ENCODE data around the gene FAM222A. TPM values are rescaled to one million over a fixed set of nuclear protein-coding genes. Genes with fewer than 3 reads are reported as not detected.

Gene FAM222A
- total RNA-seq, 1 experiment from 2014 or later: 3.7 TPM

GRCh38 chr12:109731231-109731731 lies 17.7 kb downstream of the FAM222A start:
- Histone ChIP-seq H3K4me2 (ENCODE audit: low read length) (no peak overlapping the region), H2AFZ (ENCODE audit: low read depth, low read length, poor library complexity, severe bottlenecking) (no peak overlapping the region), H3K79me2 (ENCODE audit: insufficient read depth, low read length) (no peaks in the 10 kb centered on the region), H4K20me1 (ENCODE audit: insufficient read depth) (no peaks in the 10 kb centered on the region), H3K9me3 (ENCODE audit: control insufficient read depth in 1 of 2, insufficient read depth in 1 of 2, low read depth in 1 of 2, low read length in 2 of 2) (no peaks in the 10 kb centered on the region), H3K27ac (ENCODE audit: low read depth, low read length) (no peak overlapping the region), H3K4me3 (replicated peaks in 1 of 2; ENCODE audit: low read depth in 1 of 2, low read length in 2 of 2) (no peak overlapping the region), H3K36me3 (ENCODE audit: control insufficient read depth in 1 of 2, insufficient read depth in 2 of 2, low read length in 2 of 2) (no peaks in the 10 kb centered on the region), H3K9me2 (ENCODE audit: insufficient read depth) (no peaks in the 10 kb centered on the region), H3K27me3 (ENCODE audit: insufficient read depth, low read length) (no peaks in the 10 kb centered on the region), H3K4me1 (ENCODE audit: control insufficient read depth in 1 of 2, insufficient read depth in 2 of 2, low read length in 2 of 2) (no peaks in the 10 kb centered on the region), H3K9ac (ENCODE audit: low read length) (no peak overlapping the region)
- intact Hi-C loops (cut with micrococcal nuclease): no loop called here
- ChIA-PET RAD21 (ENCODE audit: low non-redundant PET in 1 of 2, low total read pairs in 2 of 2, uncharacterized antibody in 2 of 2, unreplicated experiment in 2 of 2) (no interaction called here), CTCF (no interaction called here), POLR2A (no interaction called here)
- TF ChIP-seq CTCF (IDR thresholded peaks at IDR 0.05 in 2 of 3, conservative IDR thresholded peaks at IDR 0.05 in 1 of 3; ENCODE audit: borderline replicate concordance in 1 of 3, insufficient read depth in 1 of 3, low read depth in 2 of 3, low read length in 2 of 3): no peak
- no peak for TF ChIP-seq POLR2A (IDR thresholded peaks at IDR 0.05; ENCODE audit: borderline replicate concordance, extremely low read depth, insufficient read depth, insufficient read length)
- TF ChIP-seq ELF1 (IDR thresholded peaks at IDR 0.05; ENCODE audit: borderline replicate concordance, low read depth): no peak
- TF ChIP-seq TCF7L2 (IDR thresholded peaks at IDR 0.05; ENCODE audit: borderline replicate concordance, extremely low read depth, insufficient read depth, insufficient read length): no peak
- TF ChIP-seq EZH2phosphoT487 (IDR thresholded peaks at IDR 0.05; ENCODE audit: borderline replicate concordance): no peak
- no peak for TF ChIP-seq SRF (IDR thresholded peaks at IDR 0.05; ENCODE audit: low read depth)
- TF ChIP-seq EGR1 (IDR thresholded peaks at IDR 0.05; ENCODE audit: low read depth): no peak
- TF ChIP-seq, protein P1, sequence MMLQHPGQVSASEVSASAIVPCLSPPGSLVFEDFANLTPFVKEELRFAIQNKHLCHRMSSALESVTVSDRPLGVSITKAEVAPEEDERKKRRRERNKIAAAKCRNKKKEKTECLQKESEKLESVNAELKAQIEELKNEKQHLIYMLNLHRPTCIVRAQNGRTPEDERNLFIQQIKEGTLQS (IDR thresholded peaks at IDR 0.05): no peak
- TF ChIP-seq, protein P2, sequence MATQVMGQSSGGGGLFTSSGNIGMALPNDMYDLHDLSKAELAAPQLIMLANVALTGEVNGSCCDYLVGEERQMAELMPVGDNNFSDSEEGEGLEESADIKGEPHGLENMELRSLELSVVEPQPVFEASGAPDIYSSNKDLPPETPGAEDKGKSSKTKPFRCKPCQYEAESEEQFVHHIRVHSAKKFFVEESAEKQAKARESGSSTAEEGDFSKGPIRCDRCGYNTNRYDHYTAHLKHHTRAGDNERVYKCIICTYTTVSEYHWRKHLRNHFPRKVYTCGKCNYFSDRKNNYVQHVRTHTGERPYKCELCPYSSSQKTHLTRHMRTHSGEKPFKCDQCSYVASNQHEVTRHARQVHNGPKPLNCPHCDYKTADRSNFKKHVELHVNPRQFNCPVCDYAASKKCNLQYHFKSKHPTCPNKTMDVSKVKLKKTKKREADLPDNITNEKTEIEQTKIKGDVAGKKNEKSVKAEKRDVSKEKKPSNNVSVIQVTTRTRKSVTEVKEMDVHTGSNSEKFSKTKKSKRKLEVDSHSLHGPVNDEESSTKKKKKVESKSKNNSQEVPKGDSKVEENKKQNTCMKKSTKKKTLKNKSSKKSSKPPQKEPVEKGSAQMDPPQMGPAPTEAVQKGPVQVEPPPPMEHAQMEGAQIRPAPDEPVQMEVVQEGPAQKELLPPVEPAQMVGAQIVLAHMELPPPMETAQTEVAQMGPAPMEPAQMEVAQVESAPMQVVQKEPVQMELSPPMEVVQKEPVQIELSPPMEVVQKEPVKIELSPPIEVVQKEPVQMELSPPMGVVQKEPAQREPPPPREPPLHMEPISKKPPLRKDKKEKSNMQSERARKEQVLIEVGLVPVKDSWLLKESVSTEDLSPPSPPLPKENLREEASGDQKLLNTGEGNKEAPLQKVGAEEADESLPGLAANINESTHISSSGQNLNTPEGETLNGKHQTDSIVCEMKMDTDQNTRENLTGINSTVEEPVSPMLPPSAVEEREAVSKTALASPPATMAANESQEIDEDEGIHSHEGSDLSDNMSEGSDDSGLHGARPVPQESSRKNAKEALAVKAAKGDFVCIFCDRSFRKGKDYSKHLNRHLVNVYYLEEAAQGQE (IDR thresholded peaks at IDR 0.05; ENCODE audit: low read depth): no peak
- TF ChIP-seq ZNF274 (IDR thresholded peaks at IDR 0.05; ENCODE audit: low read depth, low read length): no peak
- TF ChIP-seq FOSL1 (IDR thresholded peaks at IDR 0.05; ENCODE audit: low read depth): no peak
- DNase-seq (ENCODE audit: low read depth, low spot score) (no peak), ATAC-seq (0 out of 2 replicates have a peak, but pooled peaks have one; percentile 12)
- no TSS peak for BruUV-seq (replicated peaks)
